Measurements from ENCODE around the gene GPN2.
"Not testable (repeated sequence)": the region's sequence is repeated elsewhere in the genome, so short reads cannot be mapped to it uniquely, and the experiment has no call there.

GPN2 gene

DNA sequence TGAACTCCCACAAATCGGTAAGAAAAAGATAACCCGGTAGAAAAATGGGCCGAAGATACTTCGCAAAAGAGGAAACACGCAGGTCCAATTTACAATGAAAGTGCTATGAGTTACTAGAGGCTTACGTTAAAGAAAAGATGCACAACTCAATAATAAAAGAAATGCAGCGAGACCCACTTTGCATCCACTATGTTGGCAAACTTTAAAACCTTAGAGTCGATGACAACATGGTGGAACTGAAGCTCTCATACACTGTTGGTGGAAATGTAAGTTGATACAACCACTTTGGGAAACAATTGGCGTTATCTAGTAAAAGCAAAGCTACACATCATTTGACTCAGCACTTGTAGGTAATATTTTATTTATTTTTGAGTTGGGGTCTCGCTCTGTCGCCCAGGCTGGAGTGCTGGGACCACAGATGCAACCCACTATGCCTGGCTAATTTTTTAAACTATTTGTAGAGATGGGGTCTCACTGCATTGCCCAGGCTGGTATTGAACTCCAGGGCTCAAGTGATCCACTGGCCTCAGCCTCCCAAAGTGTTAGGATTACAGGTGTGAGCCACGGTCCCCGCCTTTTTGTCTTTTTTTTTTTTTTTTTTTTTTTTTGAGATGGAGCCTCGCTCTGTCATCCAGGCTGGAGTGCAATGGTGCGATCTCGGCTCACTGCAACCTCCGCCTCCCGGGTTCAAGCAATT, 10.9 kb upstream of the GPN2 start:
- no peak for DNase-seq (ENCODE audit: low read depth)

DNA sequence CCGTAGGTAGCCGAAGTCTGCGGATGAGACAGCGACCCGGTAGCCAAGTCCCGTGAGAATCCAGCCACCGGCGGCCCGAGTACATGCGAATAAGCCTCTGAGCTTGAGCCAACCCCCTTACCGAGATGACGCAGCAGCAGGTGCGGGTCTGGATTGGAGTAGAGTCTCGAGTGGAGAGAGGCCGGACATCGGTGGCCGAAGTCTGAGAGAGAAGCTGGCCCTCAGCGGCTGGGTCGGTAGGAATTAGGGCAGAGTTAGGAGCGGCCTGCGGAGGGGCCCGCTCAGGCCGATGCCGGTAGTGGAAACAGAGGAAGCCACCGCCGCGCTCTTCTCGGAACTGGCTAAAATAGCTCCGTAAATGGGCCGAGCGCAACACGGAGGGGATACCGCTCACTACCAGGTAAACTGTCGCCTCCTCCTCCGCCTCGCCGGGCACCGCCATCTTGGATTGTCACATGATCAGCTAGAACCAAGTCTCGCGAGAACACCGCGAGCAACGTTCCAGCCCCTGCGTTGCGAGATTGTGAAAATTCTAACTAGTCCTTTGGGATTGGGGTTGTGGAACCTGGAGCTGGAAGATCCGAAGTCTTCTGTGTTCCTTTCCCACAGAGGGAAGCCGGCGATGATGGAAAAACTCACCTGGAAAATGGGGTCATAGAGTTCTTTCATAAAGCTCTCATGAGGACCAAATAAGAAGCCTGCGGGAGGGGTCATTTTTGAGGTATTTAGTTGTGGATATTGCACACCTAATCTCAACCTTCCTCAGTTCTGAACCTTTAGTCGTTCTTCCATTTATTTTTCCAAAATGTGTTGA, 10.1 kb upstream of the GPN2 start, which contains the start of gene GPATCH3:
TSS of gene GPATCH3 (minus strand) at position 467 of the 814 bp plus-strand sequence. CDS start at position 442, 25 bp downstream.
- DNase-seq (ENCODE audit: low read depth): peak; percentile 84

DNA sequence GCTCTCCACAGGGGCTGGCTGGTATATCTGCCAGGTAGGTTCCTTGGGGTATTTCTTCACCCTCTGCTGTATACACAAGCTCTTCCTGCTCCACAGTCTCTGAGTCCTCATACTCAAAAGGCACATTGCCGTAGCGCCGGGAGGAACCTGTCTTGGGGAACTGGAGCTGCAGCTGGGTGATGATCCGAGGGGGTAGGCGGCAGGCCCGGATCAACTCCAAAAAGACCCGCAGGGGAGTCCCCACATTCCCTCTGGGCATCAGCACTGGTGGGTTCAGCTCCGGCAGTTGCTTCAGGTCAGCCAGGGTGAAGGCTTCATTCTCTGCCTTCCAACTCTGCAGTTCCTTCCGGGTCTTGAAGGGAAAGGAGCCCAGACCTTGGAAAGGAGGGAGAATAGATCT, 7.3 kb upstream of the GPN2 start:
- no peak for DNase-seq (ENCODE audit: low read depth)

DNA sequence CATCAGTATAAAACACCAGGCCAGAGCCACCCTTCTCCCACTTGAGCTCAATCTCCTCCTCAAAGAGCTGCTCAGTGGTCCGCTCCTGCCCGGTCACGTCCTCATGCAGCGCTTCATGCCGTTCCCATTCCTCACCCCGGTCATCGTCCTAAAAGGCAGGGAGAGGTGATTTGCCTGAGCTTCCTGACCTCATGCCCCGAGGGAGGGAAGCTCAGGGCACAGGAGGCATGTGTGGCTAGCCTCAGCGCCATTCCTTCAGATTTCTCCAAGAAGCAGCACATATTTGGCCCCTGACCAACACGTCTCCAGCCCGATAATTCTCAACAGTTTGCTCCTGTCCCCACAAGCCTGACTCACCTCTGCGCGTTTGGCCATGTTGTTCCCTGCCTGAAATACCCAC, 4.2 kb upstream of the GPN2 start:
- DNase-seq (ENCODE audit: low read depth): no peak

DNA sequence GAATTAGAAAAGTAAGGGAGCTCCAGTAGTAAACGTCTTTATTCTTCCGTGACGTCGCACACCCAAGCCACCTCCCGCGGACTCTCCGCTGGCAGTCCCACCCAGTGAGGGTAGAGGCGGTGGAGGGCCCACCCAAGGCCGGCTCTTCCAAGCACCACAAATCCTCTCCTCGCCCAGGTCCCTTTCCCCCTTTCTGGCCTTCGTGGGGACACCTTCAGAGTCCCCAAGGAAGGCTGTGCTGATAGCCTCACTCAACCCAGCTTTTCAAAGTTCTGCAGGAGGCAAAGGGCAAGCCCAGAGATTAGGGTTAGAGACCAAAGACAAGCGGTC, 349 bp upstream of the GPN2 start:
- no peak for DNase-seq (ENCODE audit: low read depth)

DNA sequence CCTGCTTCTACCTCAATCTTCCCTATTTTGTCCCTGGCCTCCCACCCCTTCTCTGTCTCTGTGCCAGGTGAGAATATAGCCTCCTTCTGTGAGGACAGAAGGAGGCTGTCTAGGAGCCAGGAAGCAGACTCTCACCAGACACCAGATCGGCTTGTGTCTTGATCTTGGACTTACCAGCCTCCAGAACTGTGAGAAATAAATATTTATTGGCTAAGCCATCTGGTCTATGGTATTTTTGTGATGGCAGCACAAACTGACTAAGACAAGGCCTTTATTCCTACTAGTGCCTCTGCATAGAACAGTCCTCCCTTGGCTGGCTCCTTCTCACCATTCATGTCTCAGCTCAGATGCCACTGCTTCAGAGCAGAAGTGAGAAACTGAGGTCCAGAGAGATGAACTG, 1.9 kb downstream of the GPN2 start:
- no peak for DNase-seq (ENCODE audit: low read depth)

DNA sequence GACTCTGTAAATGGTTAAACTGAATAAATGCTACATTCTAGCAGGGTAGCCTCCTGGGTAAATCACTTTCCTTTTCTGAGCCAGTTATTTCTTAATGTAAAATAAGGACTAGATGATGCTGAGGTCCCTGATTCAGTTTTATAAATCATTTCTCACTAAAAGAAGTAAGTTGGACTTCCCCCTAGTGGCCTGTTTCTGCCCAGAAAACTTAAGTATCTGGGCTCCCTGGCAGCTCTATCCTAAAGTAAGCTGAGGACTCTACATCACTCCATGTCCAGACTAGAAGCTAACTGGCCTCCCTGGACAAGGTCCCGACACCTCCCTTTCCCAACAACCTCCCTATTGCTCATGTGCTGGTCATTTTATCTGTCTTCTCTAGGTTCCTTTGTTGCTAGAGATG, 3.0 kb downstream of the GPN2 start:
- DNase-seq (ENCODE audit: low read depth): no peak

DNA sequence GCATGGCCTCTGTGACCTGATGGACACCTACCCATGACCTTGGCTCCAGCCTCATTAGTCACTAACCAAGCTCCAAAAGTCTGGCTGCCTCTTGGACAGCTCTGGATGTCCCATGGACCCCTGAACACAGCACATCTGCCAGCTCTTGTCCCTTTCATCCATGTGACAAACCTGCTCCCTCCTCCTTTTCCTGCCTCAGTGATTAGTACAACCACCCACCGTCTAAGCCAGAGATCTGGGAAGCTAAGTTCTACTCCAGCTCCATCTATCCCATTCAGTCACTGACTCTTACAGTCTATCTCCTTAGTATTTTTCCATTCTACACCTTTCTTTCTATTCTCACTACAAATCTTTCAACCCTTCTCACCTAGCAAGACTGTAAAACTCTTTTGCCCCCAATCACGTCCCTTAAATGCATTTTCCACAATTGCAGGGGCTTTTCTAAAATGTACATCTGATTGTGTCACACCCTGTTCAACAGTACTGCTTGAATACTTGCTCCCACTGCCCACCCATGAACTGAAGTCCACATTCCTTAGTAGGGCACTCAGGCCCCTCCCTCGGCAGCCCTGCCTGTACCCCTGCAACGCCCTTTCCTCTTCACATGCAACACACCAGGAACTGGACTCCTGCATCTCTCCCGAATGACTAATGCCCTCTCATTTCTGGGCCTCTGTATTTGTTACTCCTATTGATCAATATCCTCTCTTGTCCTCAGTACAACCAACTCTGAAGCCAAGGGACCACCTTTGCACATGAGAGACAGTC, 7.2 kb downstream of the GPN2 start:
- DNase-seq (ENCODE audit: low read depth): no peak

DNA sequence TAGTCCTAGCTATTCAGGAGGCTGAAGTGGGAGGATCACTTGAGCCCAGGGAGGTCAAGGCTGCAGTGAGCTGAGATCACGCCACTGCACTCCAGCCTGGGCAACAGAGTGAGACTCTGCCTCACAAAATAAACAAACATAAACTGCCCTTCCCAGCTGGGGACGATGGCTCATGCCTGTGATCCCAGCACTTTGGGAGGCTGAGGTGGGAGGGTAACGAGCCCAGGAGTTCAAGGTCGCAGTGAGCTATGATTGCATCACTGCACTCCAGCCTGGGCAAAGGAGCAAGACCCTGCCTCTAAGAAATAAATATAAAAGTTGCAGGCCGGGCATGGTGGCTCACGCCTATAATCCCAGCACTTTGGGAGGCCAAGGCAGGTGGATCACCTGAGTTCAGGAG, 8.5 kb downstream of the GPN2 start:
- not testable (repeated sequence) for DNase-seq (ENCODE audit: low read depth)

DNA sequence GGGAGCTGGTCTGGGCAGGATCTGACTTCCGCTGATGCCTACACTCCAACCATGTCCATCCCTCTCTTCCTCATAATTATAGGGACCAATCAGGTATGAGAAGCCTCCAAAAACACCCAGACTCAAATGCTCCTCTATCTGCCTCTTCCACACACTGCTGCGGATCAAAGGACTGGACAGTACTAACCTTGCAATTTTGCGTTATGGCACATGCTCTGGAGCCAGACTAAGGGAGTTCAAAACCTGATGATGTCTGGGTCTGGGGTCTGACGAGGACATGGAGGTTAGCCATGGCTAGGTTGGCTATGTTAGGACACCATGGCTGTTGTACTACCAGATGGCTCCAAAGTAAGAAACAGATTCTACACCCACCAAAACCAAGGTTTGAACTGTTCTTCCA, 10.3 kb downstream of the GPN2 start:
- DNase-seq (ENCODE audit: low read depth): no peak

DNA sequence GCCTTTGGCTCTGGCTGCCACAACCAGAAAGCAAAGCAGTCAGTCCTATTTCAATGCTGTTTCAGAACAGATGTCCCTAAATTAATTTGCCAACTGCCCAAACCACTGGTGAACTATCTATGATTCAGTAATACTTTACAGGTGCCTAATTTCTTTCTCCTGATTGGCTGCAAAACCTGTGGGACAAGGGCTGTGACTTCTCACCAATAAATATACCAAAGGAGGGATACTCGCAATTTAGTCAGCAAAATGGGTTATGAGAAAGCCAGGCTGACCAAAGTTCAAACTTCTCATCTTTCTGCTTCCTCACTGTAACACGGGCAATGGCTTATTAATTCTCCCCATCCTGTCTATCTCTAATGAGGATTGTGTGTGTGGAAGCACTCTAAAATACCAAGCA, 12.8 kb downstream of the GPN2 start:
- no peak for DNase-seq (ENCODE audit: low read depth)

DNA sequence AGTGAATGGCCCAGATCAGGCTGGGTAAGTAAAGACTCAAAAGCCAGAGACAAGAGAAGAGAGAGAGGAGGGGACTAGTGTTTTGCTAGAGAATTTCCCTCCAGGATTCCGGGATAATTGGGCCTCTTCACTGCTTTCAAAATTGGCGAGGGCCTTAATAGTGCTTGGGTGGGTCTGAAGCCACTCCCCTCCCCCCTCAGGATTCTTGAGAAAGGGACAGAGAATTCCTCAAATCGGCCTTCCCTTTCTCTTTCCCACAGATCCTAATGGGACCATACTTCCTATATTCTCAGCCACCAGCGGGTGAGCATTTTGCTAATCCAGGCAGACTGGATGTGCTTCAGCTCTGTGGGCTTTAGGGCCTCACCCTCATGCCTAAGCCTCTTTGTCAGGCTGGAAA, 15.2 kb downstream of the GPN2 start:
- DNase-seq (ENCODE audit: low read depth): no peak

DNA sequence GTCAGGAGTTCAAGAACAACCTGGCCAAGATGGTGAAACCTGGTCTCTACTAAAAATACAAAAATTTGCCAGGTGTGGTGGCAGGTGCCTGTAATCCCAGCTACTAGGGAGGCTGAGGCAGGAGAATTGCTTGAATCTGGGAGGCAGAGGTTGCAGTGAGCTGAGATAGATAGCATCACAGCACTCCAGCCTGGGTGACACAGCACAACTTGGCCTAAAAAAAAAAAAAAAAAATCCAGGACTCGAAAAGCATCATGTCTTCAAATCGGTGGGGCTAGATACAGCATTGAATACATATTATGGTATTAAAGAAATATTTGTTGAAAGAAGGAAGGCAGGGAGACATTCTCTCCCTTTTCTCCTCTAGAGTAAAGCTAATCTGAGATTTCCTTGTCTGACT, 17.0 kb downstream of the GPN2 start:
- not testable (repeated sequence) for DNase-seq (ENCODE audit: low read depth)

DNA sequence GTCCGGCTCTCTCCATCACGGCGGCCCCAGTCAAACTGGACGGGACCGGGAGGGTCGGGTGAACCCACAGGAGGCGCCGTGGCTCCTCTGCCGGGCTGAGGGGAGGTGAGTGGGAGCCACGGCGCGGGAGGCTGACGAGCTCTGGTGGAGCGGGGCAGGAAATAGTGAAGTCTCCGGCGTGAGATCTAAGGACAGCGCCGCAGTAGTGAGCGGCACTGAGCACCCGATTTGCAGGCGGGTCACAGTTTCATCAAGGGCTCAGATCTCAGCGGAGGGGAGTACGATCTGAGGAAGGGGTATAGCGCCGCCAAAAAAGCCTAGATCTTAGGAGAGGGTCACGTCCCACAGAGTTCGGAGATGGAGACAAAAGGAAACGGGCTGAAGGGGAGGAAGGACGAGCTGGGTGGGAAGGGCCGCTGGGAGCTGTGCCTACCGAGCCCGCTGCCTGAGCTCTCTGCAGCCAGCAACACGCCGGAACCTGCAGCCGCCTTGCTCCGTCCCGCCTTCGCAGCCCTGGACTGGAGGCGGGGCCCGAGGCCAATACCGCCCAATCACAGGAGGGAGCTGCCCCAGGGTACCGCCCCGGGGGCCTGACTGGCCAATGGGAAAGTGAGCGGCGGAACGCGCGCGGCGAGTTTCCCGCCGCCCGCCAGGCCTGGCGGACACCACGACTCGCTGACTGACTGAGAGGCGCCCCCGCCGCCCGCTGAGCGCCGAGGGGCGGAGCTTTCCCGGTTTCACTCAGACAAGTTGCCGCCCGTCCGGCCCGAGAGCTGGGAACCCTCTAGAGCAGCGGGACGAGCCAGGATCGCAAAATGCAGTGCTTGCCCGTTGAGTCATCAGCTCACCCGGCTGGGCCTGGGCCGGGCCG, 25.2 kb downstream of the GPN2 start:
- peak; percentile 89 for DNase-seq (ENCODE audit: low read depth)

DNA sequence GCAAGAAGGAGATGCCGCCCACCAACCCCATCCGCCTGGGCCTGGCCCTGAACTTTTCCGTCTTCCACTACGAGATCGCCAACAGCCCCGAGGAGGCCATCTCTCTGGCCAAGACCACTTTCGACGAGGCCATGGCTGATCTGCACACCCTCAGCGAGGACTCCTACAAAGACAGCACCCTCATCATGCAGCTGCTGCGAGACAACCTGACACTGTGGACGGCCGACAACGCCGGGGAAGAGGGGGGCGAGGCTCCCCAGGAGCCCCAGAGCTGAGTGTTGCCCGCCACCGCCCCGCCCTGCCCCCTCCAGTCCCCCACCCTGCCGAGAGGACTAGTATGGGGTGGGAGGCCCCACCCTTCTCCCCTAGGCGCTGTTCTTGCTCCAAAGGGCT, 26.4 kb downstream of the GPN2 start:
- DNase-seq (ENCODE audit: low read depth): no peak

DNA sequence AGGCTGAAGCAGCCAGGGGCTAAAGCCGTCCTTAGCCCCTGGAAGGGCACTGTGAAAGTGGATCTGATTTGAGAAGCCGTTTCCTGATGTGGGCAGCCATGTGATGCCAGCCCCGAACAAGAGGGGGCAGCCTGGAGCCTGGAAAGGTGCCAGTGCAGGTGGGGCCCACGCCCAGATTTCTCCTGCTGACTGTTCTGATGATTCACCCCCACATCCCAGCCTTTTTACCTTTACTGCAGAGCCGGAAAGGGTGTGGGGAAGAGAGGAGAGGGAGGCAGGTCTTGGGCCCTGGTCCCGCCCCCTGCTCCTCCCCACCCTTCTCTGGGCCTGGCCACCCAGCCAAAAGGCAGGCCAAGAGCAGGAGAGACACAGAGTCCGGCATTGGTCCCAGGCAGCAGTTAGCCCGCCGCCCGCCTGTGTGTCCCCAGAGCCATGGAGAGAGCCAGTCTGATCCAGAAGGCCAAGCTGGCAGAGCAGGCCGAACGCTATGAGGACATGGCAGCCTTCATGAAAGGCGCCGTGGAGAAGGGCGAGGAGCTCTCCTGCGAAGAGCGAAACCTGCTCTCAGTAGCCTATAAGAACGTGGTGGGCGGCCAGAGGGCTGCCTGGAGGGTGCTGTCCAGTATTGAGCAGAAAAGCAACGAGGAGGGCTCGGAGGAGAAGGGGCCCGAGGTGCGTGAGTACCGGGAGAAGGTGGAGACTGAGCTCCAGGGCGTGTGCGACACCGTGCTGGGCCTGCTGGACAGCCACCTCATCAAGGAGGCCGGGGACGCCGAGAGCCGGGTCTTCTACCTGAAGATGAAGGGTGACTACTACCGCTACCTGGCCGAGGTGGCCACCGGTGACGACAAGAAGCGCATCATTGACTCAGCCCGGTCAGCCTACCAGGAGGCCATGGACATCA, 27.1 kb downstream of the GPN2 start, which contains the start of gene SFN:
TSS of gene SFN (plus strand) at position 369 of the 904 bp plus-strand sequence. CDS start at position 433, 64 bp downstream.
- DNase-seq (ENCODE audit: low read depth): peak; percentile 32

DNA sequence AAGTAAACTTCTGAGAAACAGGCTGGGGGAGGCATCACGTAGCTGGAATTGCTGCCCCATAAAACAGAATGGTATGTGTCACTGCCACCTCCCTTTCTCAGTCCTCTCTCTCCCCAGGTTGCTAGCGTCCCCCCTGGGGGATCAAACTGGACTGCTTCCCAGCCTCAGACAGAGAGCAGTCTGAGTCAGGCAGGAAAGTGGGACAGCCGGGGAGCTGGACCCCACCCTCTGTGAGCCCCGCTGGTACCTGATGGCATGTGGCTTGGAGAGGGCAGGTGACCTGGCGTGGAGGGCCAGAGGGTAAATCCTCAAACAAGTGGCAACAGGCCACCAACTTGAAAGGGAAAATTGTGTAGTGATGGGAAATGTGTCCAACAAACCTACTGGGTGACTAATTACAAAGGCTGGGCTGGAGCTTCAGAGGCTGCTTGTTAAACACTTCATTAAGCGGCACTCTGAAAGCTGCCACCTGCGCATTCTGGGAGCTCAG, 28.1 kb downstream of the GPN2 start:
- DNase-seq (ENCODE audit: low read depth): no peak

DNA sequence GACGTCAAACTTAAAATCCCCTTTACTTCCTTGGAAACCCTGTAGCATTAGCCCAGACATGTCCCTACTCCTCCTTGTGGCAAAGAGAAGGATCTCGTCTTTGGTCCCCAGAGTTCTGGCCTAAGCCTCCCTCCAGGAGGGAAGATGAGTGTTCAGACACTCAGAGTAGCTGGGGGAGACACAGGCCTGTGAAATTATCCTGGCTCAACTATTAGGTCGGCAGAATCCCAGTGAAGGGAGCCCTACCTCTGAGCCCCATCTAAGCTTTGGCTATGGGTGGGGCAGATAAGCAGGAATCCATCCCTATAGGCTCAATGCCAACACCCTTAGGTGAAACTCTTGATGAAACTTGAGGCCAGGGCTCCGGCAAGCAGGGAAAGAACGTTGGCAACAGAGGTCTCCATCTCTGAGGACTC, 28.8 kb downstream of the GPN2 start:
- DNase-seq (ENCODE audit: low read depth): no peak

DNA sequence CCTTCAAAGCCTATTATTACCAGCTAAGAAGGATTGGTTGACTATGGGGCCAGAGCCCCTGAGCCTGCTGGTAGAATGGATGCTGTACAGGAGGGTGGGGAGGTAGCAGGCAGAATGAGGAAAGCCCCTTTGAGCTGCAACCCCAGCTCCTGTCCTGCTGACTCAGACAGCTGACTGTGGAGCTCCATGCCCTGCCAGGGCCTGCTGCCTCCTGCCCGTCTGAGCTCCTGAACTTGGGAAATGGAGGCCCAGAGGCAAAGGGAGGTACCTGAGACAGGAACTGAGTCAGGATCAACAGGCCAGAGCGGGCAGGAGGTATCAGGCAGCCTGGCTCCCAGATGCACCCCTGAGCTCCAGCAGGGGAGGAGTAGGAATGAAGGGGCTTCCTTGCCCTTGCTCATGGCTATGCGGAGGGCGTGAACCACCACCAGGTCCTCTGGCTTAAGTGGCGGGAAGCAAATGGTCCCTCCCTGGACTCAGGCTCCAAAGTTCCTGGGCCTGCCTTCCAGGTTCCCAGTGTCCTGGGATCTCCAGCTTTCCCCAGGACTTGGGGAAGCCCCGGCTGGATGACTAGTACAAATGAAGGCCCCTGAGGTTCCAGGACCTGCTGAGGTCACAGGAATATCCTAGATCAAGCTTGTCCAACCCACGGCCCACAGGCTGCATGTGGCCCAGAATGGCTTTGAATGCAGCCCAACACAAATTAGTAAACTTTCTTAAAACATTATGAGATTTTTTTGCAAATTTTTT, 31.0 kb downstream of the GPN2 start:
- no peak for DNase-seq (ENCODE audit: low read depth)

DNA sequence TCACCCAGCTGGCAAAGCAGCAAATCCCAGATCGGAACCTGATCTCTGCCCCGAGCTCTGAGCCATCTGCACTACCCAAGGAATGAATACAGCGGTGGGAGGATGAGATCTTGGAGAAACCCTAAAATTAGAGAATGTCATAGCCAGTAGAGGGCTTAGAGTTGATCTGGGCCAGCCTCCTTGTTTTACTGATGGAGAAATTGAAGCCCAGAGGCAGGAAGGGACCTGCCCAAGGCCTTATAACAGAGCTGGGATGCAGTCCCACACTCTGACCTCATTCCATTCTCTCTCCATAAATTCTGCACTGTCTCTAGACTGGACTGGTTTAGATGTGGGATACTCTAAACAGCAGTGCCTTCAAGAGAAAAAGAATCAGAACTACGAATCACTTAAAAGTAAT, 31.9 kb downstream of the GPN2 start:
- DNase-seq (ENCODE audit: low read depth): no peak

All from stimulated activated CD4-positive, alpha-beta T cell treated with anti-CD3 and anti-CD28 coated beads, Interleukin-2, amount 100 ng/mL, for 4 hours (primary cell).